HG02852 (cell line): ENCODE results near the gene EHBP1.
A peak's percentile ranks its signal among the peaks of the same experiment; 100 is the strongest.

ENCODE experiments used
- ATAC-seq: cut with Tn5 transposase; IDR thresholded peaks from one replicate; pipeline ENCODE4 v1.9.1; 2021; ENCODE audit warnings: mild to moderate bottlenecking, moderate library complexity; ENCODE audit not compliant: unreplicated experiment

The EHBP1 gene

DNA sequence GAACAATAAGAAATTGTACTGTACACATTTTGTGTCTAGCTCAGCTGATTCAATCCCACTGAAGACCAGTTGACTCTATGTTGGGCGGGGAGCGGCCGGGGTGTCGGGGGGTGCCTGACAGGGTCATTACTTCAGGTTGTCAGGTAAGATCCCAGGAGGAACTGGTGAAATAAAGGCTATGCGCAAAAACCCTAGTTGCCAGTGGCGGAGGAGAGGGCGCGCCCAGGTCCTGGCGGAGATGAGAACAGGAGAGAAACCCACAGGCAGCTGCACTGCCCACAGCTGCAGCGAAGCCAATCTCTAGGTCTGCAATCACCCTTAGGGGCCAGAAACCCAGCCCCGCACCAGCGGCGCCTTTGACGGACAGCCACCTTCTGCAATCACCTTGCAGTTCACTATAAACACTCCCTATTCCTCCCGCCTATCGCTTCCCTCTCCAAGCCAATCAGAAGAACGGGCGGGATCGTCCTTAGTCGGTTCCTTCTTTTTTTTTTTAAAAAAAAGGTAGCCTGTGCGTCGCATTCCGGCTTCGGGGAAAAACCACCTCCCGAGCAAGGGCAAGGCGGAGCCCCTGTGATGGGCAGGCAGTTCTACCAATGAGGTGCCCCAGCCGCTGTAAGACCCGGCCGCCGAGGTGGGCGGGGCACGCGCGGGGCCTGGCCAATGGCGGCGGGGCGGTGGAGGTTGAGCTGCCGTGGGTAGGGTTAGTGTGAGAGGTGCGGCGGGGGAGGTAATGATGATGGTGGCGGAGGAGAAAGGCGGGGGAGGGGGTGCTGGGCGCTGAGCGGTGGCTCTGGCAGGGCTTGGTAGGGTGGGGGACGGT, at the start of gene EHBP1:
EHBP1 (plus strand) TSS at position 707 of the 823 bp plus-strand sequence. CDS start 1,479 bp downstream, outside the sequence.
- ATAC-seq: peak; percentile 94

DNA sequence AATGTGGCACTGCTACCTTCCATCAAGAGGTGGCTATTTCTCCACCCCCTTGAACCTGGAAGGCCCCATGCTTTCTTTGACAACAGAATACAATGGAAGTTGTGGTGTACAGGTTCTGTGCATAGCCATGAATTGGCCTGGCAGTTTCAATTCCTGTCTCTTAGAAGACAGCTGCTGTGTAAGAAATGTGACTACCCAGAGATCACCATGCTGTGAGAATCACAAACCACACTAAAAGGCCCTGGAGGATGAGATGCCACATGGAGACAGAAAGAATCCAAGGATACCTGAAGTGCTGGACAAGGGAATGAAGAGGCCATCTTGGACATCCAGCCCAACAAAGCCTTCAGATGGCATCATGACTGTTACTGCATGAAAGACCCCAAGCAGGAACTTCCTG, 47.7 kb upstream of the EHBP1 start:
- ATAC-seq: peak; percentile 62

DNA sequence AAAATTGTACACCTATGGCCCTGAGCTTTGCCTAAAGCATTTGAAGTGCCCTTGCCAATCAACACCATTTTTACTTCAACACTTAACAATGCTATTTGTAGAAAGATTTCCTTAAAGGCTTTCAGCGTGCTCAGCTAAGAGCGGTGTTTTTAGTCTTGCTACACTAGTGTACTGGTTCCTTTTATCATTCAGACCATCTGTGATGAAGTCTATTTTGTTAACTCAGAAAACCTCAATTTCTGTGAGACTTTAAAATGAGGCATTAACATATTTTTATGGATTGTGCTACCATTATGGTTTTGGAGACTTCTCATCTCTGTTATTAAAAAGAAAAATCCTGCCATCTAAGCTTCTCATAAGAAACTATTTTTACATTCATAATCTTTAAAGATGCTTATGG, 46.6 kb upstream of the EHBP1 start:
- ATAC-seq: no peak

DNA sequence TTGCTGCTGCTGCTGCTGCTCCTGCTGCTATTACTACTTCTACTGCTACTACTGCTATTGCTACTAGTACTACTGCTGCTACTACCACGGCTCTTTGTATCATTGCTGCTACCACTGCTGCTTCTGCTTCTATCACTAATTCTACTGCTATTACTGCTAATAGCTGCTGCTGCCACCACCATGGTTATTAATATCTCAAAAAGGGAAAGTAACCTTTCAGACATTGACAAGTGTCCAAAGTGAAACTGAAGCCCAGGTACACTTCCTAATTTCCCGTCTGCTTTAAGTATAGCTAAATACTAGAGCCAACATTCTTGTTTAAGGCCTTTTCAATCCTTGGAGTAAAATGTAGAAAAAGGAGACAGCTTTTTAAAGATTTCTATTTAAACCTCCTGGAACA, 45.4 kb upstream of the EHBP1 start:
- ATAC-seq: peak; percentile 70

DNA sequence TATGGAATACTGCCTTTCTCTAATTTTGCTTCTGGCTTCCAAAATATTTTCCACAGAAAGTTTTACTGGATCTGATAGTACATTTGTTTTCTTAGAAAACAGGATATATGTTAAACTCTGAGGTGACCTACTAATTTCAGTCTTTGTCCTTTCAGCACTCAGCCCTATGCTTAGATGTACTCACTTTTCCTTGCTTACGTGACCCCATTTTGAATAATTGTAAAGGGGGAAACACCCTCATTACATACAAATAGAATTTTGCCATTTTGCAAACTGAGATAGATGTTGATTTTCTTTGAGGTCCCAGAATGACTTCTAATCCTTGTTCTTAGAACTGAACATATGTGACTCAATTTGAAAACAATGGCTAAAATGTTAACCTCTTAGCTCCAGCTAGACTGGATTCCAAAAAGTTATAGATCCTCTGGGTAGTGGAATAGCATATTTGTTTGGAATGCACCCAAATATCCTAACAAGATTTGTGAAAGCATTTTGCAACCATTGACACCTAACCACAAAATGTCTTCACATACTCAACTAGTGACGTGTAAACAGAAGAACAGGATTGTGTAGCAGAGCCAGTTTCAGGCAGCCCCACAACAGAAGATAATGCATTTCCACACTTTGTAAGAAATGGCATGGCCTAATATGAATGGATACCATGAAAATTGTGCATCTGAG, 44.8 kb upstream of the EHBP1 start:
- no peak for ATAC-seq

DNA sequence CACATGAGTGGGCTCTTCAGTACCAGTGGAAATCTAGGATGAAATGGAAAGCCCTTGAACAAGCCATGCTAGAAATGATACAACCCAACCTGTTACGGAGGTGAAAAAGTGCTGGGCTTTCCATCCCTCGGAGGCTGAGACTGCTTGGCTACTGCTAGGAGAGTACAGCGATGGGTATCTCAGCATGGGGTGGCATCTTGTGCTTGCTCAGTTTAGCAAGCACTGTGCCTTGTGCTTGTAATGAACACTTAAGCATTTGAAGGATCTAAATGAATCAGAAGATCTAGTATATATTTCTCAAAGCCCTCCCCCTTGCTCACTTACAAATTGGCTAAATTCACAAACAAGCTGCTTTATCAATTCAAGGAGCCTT, 44.3 kb upstream of the EHBP1 start:
- no peak for ATAC-seq

DNA sequence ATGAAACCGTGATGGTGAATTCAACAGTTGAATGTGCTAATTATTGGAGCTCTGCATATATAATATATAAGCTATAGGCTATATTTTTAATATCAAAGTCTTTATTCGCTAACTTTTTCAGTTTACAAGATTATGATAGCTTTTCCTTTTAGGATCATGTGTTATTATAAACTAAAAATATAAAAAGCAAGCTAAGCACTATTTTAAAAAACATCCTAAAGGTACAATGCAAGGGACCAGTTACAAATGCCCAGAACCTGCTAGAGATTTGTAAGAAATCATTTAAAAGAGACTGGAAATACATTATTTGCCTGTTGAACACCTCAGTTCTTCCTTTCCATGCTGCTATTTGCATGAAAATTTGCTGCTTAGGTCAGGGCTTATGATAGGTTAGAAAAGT, 43.4 kb upstream of the EHBP1 start:
- no peak for ATAC-seq

DNA sequence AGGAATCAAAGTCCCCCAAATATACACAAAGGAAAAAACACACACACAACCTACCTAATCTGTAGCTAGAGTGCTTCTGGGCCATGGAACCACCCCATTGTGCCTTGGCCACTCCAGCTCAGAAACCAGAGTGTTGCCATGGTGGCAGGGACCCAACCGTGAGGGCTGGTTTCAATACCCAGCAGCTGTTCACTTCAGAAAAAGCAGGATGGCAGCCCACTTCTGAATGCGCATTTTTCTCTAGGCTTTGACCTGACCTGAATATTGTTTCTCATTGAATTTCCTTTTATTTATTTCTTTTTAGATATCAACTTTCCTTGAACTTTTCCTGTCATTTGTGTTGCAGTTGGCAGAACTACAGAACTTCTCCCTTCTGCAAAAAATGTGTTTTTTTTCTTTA, 43.0 kb upstream of the EHBP1 start:
- no peak for ATAC-seq

DNA sequence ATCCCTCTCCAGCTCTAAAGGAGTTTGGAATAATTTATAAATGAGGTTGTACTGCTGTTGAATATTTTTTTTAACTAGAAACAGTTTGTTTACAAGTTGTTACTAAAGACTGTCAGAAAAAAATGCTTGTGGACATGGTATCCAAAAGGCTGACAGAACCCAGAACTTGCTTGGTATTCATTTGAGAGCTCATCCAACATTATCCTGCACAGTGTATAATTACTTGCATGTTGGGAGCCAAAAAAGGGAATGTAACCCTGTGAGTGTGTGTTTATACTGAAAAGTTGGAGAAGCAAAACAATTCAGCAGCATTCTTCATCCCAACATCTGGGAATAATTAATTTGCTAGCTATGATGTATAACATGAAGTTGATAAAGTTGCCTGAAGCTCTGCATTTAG, 42.1 kb upstream of the EHBP1 start:
- no peak for ATAC-seq

DNA sequence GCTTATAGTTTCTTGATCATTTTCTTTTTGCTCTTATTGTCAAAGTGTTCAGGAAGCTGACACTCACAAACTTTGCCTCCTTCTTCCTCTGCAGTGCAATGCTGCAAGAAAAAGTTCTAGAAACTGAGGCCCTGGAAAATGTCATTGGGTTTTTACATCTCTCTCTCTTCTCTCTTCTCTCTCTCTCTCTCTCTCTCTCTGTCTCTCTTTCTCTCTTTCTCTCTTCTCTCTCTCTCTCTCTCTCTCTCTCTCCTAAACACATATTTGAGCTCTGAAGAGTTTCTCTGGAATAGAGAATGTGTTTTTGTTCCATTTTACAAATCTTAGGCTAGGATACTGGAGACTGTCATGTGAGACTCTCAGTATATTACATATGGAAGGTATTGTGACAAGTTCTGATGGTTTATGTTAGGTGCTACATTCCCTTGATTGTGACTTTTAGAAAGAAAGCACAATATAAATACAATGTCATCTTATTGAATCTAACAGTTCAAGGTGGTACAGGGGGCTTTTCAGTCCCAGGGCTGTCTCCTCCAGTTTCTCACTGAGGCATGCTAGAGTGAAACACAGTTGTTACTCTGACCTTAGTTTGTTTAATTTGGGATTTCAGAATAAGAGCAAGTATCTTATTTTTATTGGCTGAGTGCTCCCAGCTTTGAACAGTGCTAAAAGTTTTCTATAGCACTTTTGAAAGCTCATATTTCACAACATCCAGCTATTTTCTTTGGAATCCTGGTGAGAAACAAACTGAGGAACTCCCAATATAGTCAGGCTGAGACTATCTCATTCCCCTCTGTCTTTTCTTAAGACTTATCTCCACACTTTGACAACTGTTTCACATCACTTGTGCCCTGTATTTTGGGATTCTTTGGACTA, 41.4 kb upstream of the EHBP1 start:
- no peak for ATAC-seq

DNA sequence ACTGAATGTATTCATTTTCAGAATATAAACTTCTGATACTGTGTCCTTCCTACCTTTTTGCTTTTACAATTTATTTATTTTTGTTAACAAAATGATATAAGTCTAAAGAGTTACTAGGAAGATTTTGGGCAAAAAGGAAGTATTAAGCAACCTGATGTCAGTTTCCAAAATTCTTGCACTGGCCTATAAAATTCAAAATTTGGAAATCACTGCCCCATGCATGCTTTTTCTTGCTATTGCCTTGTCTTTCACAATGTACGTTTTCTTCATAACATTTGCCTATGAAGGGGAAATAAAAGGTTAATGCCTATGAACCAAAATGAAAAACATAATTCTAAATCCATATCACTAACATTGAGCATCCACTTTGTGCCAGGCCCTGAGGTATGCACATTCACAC, 40.1 kb upstream of the EHBP1 start:
- no peak for ATAC-seq

DNA sequence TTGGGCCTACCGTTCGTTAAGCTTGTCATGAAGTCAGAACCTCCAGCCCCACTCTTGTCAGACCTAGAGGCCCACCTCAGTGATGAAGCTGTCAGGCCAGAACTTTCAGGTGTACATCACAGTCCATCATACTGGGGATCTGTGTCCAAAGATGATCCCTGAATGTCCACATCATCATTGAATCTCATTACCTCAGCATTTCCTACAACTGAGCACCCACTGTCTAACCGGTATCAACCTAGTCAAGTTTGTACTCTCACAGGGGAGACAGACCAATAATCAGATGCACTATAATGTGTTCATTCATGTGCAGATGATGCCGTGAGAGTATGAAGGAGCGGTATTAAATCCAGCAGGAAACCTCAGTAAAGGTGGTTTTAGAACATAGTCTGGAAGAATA, 36.3 kb upstream of the EHBP1 start:
- ATAC-seq: no peak

DNA sequence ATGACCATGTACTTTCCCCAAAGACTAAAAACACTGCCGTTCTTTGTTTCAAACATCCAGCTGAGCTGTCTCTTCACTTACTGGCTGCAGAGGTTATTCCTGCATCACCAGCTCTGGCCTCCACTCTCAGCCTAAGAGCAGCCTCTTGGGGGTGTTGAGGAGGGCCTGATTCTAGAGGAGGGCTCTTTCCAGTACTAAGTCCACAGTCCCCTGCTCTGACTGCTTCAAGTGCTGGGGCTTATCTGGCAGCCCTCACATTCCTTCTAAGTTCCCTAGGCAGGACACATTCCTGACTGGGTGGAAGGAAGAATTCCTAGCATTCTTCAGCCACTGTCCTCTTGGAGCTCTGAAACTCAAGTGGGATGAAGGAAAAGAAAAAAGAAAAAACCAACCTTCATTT, 32.9 kb upstream of the EHBP1 start:
- ATAC-seq: no peak

DNA sequence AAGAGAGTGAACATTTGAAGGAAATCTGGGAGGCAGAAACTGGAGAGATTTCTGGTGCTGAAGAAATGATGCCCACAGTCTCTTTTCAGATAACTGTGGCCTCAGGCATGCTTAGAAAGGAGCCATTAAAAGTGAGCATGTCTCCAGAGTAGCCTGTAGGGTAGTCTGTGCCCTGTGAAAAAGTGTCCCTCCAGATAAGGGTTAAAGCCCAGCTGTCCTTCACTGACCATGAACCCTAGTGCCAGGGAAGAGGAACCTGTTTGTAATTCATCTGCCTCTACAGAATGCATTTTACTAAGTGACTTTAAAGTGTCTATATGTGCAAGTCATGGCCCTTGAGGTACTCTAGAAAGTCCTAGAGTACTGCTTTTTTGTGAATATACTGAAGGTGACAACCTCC, 30.5 kb upstream of the EHBP1 start:
- no peak for ATAC-seq

DNA sequence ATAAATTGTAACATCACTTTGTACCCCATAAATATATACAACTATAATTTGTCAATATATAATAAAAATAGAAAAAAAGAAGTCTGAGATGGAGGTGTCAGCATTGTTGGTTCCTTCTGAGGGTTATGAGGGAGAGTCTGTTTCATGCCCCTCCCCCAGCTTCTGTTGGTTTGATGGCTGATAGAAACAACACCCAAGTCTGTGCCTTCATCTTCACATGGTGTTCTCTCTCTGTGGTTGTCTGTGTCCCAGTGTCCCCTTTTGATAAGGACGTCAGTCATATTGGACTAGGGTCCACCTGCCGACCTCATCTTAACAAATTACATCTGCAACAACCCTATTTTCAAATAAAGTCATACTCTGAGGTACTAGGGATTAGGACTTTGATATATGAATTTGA, 20.3 kb upstream of the EHBP1 start:
- no peak for ATAC-seq

DNA sequence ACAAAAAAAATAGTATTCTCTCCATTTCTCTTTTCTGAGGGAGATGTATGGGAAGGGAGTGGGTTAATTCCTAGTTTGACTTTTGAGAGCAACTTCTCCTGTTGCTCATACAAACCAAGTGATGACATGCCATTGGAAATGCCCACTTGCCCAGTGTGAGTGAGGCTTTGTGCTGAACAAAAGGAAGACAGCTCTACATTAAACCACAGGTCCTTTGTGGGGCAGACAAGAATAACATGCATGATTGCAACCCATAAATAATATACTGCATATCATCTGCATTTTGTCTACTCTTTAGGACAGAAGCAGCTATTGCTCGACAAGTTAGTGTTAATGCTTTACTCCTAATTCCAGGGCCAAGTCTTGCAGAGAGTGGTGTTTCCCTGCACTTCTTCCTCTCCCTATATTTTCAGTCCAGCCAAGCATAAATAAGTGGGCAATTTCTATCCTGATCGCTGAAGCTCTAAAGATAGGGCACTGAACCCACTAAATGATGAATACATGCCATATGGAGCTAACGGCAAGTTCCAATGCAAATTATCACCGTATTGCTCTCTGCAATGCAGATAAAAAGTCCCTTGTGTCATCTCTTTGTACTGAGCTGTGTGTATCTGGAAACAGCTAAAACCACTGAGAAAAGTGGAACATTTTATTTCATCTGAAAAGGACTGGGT, 19.4 kb upstream of the EHBP1 start:
- ATAC-seq: no peak

DNA sequence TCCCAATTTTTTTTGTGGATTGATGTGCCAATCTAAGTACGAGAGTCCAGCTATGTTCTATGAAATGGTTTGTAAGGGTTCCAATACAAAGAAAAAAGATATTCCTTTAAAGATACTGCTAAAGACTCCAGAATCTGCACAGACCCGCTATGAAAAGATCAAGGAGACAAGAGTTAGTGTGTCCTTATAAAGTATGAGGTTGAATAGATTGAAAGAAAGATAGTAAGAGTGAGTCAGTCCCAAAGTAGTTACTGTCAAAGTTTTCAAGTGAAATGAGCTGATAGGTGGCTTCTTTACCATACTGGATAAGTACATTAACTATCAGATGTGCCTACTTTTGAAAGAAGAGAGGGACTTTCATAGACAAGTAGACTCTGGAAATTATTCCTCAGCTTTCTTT, 17.9 kb upstream of the EHBP1 start:
- ATAC-seq: no peak

DNA sequence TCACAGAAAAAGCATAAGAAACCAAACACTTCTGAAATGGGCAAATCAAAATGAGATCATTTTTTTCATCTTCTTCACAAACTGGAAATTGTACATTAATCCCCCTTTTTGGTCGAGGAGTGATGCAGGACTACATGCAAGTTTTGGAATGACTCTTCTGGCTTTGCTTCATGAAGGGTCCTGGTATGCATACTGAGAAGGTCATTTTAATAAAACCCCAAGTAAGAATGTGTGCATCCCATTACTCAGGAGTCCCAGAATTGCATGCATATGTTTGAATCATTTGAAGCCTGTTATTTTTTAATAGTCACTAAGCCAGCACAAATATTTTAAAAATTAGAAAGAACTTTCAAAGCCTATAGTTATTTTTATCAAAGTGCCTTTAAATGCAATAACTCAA, 16.7 kb upstream of the EHBP1 start:
- ATAC-seq: no peak

DNA sequence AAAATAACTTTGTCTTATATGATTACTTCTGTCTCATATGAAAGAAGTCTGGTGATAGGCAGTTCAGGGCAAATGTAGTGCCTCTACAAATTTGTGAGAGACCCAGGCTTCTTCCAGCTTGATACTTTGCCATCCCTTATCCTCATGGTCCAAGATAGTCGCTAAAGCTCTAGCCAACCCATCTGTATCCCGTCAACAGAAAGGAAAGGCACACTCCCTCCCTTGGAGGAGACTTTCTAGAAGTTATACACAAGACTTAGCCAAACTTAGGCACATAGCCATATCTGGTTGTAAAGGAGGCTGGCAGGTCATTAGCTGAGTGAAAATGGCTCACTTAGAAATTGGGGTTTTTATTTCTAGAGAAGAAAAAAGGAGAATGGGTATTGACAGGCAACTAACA, 14.3 kb upstream of the EHBP1 start:
- no peak for ATAC-seq

DNA sequence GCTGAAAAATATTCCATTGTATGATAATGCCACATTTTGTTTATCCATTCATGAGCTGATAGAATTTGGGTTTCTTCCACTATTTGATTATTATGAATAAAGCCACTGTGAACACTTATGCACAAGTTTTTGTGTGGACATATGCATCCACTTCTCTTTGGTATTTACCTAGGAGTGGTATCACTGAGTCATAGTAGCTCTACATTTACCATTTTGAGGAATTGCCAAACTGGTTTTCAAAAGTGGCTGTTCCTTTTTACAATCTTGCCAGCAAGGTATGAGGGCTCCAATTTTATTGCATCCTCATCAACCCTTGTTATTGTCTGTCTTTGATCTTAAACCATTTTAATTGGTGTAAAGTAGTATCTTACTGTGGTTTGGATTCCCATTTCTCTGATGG, 13.3 kb upstream of the EHBP1 start:
- no peak for ATAC-seq

DNA sequence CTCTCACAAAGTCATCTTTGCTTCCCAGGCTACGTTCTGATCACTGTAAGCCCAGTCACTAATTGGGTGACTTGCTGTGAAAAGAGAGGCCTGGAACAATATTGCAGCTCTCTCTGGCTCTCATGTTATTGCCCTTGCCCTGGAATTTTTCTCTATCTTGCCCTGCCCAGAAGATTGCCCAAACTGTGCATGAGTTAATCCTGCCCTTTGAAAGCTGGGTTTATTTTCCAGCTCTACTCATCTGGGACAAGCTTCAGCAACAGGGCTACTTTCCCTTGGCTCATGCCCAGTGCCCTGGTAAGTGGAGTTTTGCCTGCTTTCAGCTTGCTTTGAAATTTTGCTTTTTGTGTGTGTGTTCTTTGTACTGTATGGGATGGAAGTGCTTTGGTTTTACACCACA, 6.9 kb upstream of the EHBP1 start:
- ATAC-seq: no peak
